ENCODE results near the gene GFM1. TPM values are rescaled to one million over a fixed set of nuclear protein-coding genes. Genes with fewer than 3 reads are reported as not detected.

Gene GFM1
- total RNA-seq, 1 donor from 2014 or later: 55.3 TPM

- no peak for FAIRE-seq
- peak; percentile 46 for DNase-seq (ENCODE audit: low read depth)
- TF ChIP-seq CTCF (IDR thresholded peaks at IDR 0.05; ENCODE audit: insufficient read depth, low read length, severe bottlenecking): no peak
These were observed 66.3 kb downstream of the GFM1 start for GRCh38 chr3:158710601-158711000.

GRCh38 chr3:158711886-158712285 lies 67.6 kb downstream of the GFM1 start:
- FAIRE-seq: no peak
- TF ChIP-seq CTCF (IDR thresholded peaks at IDR 0.05; ENCODE audit: insufficient read depth, low read length, severe bottlenecking): no peak
- Histone ChIP-seq H3K36me3 (ENCODE audit: control insufficient read depth, insufficient read depth, low read length) (no peaks in the 10 kb centered on the region), H3K4me3 (ENCODE audit: low read depth, low read length) (no peak overlapping the region), H3K27me3 (ENCODE audit: control insufficient read depth, insufficient read depth, low read length) (no peaks in the 10 kb centered on the region)
- peak; percentile 65 for DNase-seq (ENCODE audit: low read depth)

More at GRCh38 chr3:158710601-158711000, 66.3 kb downstream of the GFM1 start:
- H3K4me3 ChIP-seq (ENCODE audit: low read depth, low read length): no peak overlapping the region
- no peaks in the 10 kb centered on the region for H3K36me3 ChIP-seq (ENCODE audit: control insufficient read depth, insufficient read depth, low read length)
- H3K27me3 ChIP-seq (ENCODE audit: control insufficient read depth, insufficient read depth, low read length): no peaks in the 10 kb centered on the region

- H3K4me3 ChIP-seq (ENCODE audit: low read depth, low read length): no peak overlapping the region
- no peaks in the 10 kb centered on the region for H3K27me3 ChIP-seq (ENCODE audit: control insufficient read depth, insufficient read depth, low read length)
- no peak for TF ChIP-seq CTCF (IDR thresholded peaks at IDR 0.05; ENCODE audit: insufficient read depth, low read length, severe bottlenecking)
- FAIRE-seq (no peak), DNase-seq (ENCODE audit: low read depth) (no peak)
- H3K36me3 ChIP-seq (ENCODE audit: control insufficient read depth, insufficient read depth, low read length): no peaks in the 10 kb centered on the region
These were observed 68.1 kb downstream of the GFM1 start for GRCh38 chr3:158712443-158712842.

DNA sequence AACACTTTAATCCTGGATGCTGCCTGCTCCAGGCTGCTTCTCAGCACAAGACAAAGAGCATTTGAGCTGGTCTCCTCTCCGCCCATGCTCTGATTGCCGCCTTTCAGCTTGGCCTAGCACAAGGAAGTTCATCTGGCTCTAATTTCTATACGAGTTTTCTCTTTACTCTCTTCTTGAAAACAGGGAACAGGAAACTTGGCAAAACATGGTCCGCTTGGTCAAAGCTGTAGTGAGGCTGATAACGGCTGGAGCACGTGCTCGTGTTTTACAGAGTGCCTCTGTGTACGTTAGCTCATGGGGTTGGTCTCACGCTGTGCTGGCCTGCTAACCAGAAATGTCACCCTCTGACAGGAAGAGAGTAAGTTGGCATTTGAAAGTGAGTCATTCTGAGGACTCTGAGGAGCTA lies 68.8 kb downstream of the GFM1 start:
- FAIRE-seq: no peak
- TF ChIP-seq CTCF (IDR thresholded peaks at IDR 0.05; ENCODE audit: insufficient read depth, low read length, severe bottlenecking): no peak

DNA sequence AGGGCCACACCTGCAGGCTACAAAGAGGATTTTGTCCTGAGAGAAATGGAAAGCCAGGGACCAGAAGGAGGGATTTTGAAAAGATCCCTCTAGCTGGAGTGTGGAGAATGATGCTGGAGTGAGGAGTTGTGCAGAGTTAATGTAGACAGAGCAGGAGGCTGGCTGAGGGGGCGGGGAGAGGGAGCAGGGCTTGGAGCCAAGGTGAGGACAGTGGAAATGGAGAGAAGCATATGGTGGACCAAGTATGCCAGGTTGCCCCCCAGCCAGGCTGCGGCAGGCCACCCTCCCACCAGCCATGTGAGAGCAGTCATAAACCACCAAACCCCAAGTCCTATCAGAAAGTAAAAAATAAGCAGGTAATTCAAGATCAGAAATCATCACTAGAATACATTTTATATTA lies 73.2 kb downstream of the GFM1 start:
- no peaks in the 10 kb centered on the region for H3K27me3 ChIP-seq (ENCODE audit: control insufficient read depth, insufficient read depth, low read length)
- DNase-seq (ENCODE audit: low read depth): no peak

More for the DNA sequence above, 68.8 kb downstream of the GFM1 start:
- no peaks in the 10 kb centered on the region for H3K27me3 ChIP-seq (ENCODE audit: control insufficient read depth, insufficient read depth, low read length)
- no peak for DNase-seq (ENCODE audit: low read depth)
- no peaks in the 10 kb centered on the region for H3K36me3 ChIP-seq (ENCODE audit: control insufficient read depth, insufficient read depth, low read length)
- no peak overlapping the region for H3K4me3 ChIP-seq (ENCODE audit: low read depth, low read length)

More for the DNA sequence above, 73.2 kb downstream of the GFM1 start:
- FAIRE-seq: no peak
- H3K36me3 ChIP-seq (ENCODE audit: control insufficient read depth, insufficient read depth, low read length): no peaks in the 10 kb centered on the region
- no peak overlapping the region for H3K4me3 ChIP-seq (ENCODE audit: low read depth, low read length)
- no peak for TF ChIP-seq CTCF (IDR thresholded peaks at IDR 0.05; ENCODE audit: insufficient read depth, low read length, severe bottlenecking)
